ENCODE measurements around the gene SPDYE1. TPM values are rescaled to one million over a fixed set of nuclear protein-coding genes. Genes with fewer than 3 reads are reported as not detected.
"Not testable (repeated sequence)": the region's sequence is repeated elsewhere in the genome, so short reads cannot be mapped to it uniquely, and the experiment has no call there.

SPDYE1 gene
- total and polyA plus RNA-seq, 9 donors = 0.02 to 0.17 (median 0.11) TPM; not detected in 5

GRCh38 chr7:44032031-44032430 is 34.3 kb downstream of the SPDYE1 start:
- H3K27ac ChIP-seq; DNase-seq; H3K4me3 ChIP-seq; H3K27me3 ChIP-seq; intact Hi-C loops (cut with DNase I); H3K4me1 ChIP-seq (ENCODE audit: insufficient read depth); H3K9me3 ChIP-seq; H3K36me3 ChIP-seq: not testable (repeated sequence)
- WGBS, 3 donors = 81 to 84% (median 81%) methylated on average over 6 of the region's 6 CpGs

GRCh38 chr7:44033971-44034844 is 36.5 kb downstream of the SPDYE1 start:
- H3K36me3 ChIP-seq; intact Hi-C loops (cut with DNase I); H3K9me3 ChIP-seq; H3K27me3 ChIP-seq; H3K4me3 ChIP-seq; DNase-seq; H3K27ac ChIP-seq; H3K4me1 ChIP-seq (ENCODE audit: insufficient read depth): not testable (repeated sequence)
- 85 to 90% (median 86%) methylated on average over 16 to 17 of the region's 18 CpGs for WGBS, 3 donors

GRCh38 chr7:44036364-44036763 is 38.7 kb downstream of the SPDYE1 start:
- H3K36me3 ChIP-seq; DNase-seq; H3K4me3 ChIP-seq; H3K4me1 ChIP-seq (ENCODE audit: insufficient read depth); intact Hi-C loops (cut with DNase I); H3K9me3 ChIP-seq; H3K27ac ChIP-seq; H3K27me3 ChIP-seq: not testable (repeated sequence)
- 41 to 49% (median 46%) methylated on average over 8 to 10 of the region's 10 CpGs for WGBS, 3 donors

- H3K9me3 ChIP-seq; H3K4me1 ChIP-seq (ENCODE audit: insufficient read depth); H3K27me3 ChIP-seq; H3K27ac ChIP-seq; H3K4me3 ChIP-seq; H3K36me3 ChIP-seq; intact Hi-C loops (cut with DNase I): not testable (repeated sequence)
- DNase-seq = peak in 1 of 5 donors; percentile 5
- 58 to 70% (median 59%) methylated on average over 2 of the region's 2 CpGs for WGBS, 3 donors
These were observed 40.3 kb downstream of the SPDYE1 start for GRCh38 chr7:44037951-44038350.

- H3K9me3 ChIP-seq; H3K27ac ChIP-seq; intact Hi-C loops (cut with DNase I); H3K27me3 ChIP-seq; H3K4me1 ChIP-seq (ENCODE audit: insufficient read depth); H3K36me3 ChIP-seq; H3K4me3 ChIP-seq: not testable (repeated sequence)
- DNase-seq = peak in 1 of 5 donors; percentile 32
- WGBS, 3 donors = 30% methylated on average over 6 of the region's 12 CpGs; no CpG with 5 or more reads in 2 of the 3 donors
These were observed 40.9 kb downstream of the SPDYE1 start for GRCh38 chr7:44038553-44038952.

GRCh38 chr7:44038961-44039558 is 41.4 kb downstream of the SPDYE1 start:
- H3K4me1 ChIP-seq (ENCODE audit: insufficient read depth); H3K36me3 ChIP-seq; H3K27me3 ChIP-seq; intact Hi-C loops (cut with DNase I); H3K9me3 ChIP-seq: not testable (repeated sequence)
- peak overlapping the region; percentile 34 for H3K4me3 ChIP-seq
- whole genome bisulfite sequencing, 3 donors = 5 to 11% (median 10%) methylated on average over 9 to 18 of the region's 26 CpGs
- peak overlapping the region in 1 of 2 donors; percentile 57 for H3K27ac ChIP-seq
- peak; percentile 89 to 95 (median 91) for DNase-seq

- intact Hi-C loops (cut with DNase I); H3K27ac ChIP-seq; H3K9me3 ChIP-seq; H3K36me3 ChIP-seq; H3K4me1 ChIP-seq (ENCODE audit: insufficient read depth); H3K27me3 ChIP-seq: not testable (repeated sequence)
- peak overlapping the region; percentile 30 for H3K4me3 ChIP-seq
- WGBS, 3 donors = 0 to 14% methylated on average over 1 to 18 of the region's 40 CpGs; no CpG with 5 or more reads in 1 of the 3 donors
- DNase-seq = peak in 1 of 5 donors; percentile 43
These were observed 42.2 kb downstream of the SPDYE1 start for GRCh38 chr7:44039800-44040492.

- DNase-seq = peak in 1 of 5 donors; percentile 44
- H3K27me3 ChIP-seq; intact Hi-C loops (cut with DNase I); H3K27ac ChIP-seq; H3K36me3 ChIP-seq; H3K9me3 ChIP-seq: not testable (repeated sequence)
- peak overlapping the region; percentile 30 for H3K4me3 ChIP-seq
- 0 to 2% (median 2%) methylated on average over 31 to 43 of the region's 46 CpGs for WGBS, 3 donors
- peaks cover 11% of the 10 kb centered on the region for H3K4me1 ChIP-seq (ENCODE audit: insufficient read depth)
These were observed 42.8 kb downstream of the SPDYE1 start for GRCh38 chr7:44040493-44040891.

All from ovary (tissue), 9 donors.